ENCODE data around the gene RFX5.

DNA sequence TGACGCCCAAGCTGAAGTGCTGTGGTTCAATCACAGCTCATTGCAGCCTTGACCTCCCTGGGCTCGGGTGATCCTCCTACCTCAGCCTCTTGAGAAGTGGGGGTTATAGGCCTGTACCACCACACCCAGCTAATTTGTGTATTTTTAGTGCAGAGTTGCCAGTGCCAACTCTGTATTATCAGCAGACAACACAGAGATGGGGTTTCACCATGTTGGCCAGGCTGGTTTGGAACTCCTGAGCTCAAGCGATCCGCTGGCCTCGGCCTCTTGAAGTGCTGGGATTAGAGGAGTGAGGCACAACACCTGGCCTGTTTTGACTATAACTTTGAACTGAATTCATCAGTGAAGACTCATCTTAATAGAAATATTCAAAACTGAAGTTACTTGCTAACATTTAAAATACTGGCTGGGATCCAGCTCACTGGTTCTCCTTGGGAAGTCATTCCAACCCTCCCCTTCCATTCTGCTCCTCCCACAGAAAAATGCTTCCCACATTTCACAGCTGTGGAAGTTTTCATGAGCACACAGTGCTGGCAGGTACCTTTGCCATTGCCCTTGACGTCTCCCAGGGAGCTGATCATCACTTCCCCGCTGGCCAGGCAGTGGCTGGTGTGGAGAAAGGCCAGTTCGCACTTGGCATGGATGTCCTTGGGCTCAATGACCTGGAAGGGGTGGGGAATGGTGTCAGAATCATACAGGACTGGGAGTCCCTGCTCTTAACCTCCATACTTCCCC lies 20.8 kb upstream of the RFX5 start:
- TF ChIP-seq, protein P1, sequence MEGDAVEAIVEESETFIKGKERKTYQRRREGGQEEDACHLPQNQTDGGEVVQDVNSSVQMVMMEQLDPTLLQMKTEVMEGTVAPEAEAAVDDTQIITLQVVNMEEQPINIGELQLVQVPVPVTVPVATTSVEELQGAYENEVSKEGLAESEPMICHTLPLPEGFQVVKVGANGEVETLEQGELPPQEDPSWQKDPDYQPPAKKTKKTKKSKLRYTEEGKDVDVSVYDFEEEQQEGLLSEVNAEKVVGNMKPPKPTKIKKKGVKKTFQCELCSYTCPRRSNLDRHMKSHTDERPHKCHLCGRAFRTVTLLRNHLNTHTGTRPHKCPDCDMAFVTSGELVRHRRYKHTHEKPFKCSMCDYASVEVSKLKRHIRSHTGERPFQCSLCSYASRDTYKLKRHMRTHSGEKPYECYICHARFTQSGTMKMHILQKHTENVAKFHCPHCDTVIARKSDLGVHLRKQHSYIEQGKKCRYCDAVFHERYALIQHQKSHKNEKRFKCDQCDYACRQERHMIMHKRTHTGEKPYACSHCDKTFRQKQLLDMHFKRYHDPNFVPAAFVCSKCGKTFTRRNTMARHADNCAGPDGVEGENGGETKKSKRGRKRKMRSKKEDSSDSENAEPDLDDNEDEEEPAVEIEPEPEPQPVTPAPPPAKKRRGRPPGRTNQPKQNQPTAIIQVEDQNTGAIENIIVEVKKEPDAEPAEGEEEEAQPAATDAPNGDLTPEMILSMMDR (IDR thresholded peaks at IDR 0.05): no peak
- TF ChIP-seq EP300 (IDR thresholded peaks at IDR 0.05; ENCODE audit: low read depth): no peak
- TF ChIP-seq POLR2AphosphoS5 (IDR thresholded peaks at IDR 0.05): peak in 1 of 3 donors; percentile 11
